Measurements from ENCODE around the gene VAMP5.
"Not testable (repeated sequence)": the region's sequence is repeated elsewhere in the genome, so short reads cannot be mapped to it uniquely, and the experiment has no call there.

Gene VAMP5

GRCh38 chr2:85611217-85611704 lies 27.0 kb downstream of the VAMP5 start:
- Histone ChIP-seq H3K36me3 (ENCODE audit: control insufficient read depth, insufficient read depth, low read length) (no peaks in the 10 kb centered on the region), H3K4me2 (ENCODE audit: low read length) (peak overlapping the region; percentile 68), H3K27ac (peak overlapping the region; percentile 81), H3K9me3 (ENCODE audit: control insufficient read depth, low read length) (no peaks in the 10 kb centered on the region), H3K27me3 (ENCODE audit: control insufficient read depth, insufficient read depth, low read length) (no peaks in the 10 kb centered on the region), H3K9ac (peak overlapping the region; percentile 32), H3K4me3 (ENCODE audit: low read depth, low read length) (peak overlapping the region; percentile 70), H3K79me2 (peaks cover 5% of the 10 kb centered on the region), H2AFZ (peak overlapping the region; percentile 88), H3K4me1 (peaks cover 6% of the 10 kb centered on the region)
- TF ChIP-seq CTCF (IDR thresholded peaks at IDR 0.05) = no peak

GRCh38 chr2:85611705-85612587 lies 27.7 kb downstream of the VAMP5 start, which contains the start of gene C2orf68:
Gene C2orf68 (minus strand): TSS chr2:85612066. CDS start chr2:85611984, 82 bp downstream.
- Histone ChIP-seq H3K4me1 (peaks cover 6% of the 10 kb centered on the region), H2AFZ (peak within 1 kb of the TSS; percentile 88)

GRCh38 chr2:85613717-85614515 lies 29.7 kb downstream of the VAMP5 start:
- Histone ChIP-seq H3K27ac (no peak overlapping the region), H3K9ac (no peak overlapping the region), H3K4me3 (ENCODE audit: low read depth, low read length) (no peak overlapping the region), H3K27me3 (ENCODE audit: control insufficient read depth, insufficient read depth, low read length) (no peaks in the 10 kb centered on the region), H3K4me2 (ENCODE audit: low read length) (no peak overlapping the region), H3K36me3 (ENCODE audit: control insufficient read depth, insufficient read depth, low read length) (no peaks in the 10 kb centered on the region), H3K9me3 (ENCODE audit: control insufficient read depth, low read length) (no peaks in the 10 kb centered on the region), H3K79me2 (peaks cover 5% of the 10 kb centered on the region), H2AFZ (no peak overlapping the region), H3K4me1 (peaks cover 6% of the 10 kb centered on the region)
- TF ChIP-seq CTCF (IDR thresholded peaks at IDR 0.05) = no peak

More at GRCh38 chr2:85611705-85612587, 27.7 kb downstream of the VAMP5 start, which contains the start of gene C2orf68:
- peak within 1 kb of the TSS; percentile 81 for H3K27ac ChIP-seq
- H3K36me3 ChIP-seq (ENCODE audit: control insufficient read depth, insufficient read depth, low read length) = no peaks in the 10 kb centered on the region
- peak within 1 kb of the TSS; percentile 68 for H3K4me2 ChIP-seq (ENCODE audit: low read length)
- peak within 1 kb of the TSS; percentile 32 for H3K9ac ChIP-seq
- peaks cover 5% of the 10 kb centered on the region for H3K79me2 ChIP-seq
- H3K9me3 ChIP-seq (ENCODE audit: control insufficient read depth, low read length) = no peaks in the 10 kb centered on the region
- peak within 1 kb of the TSS; percentile 70 for H3K4me3 ChIP-seq (ENCODE audit: low read depth, low read length)
- TF ChIP-seq CTCF (IDR thresholded peaks at IDR 0.05) = no peak
- H3K27me3 ChIP-seq (ENCODE audit: control insufficient read depth, insufficient read depth, low read length) = no peaks in the 10 kb centered on the region

GRCh38 chr2:85614757-85615156 lies 30.5 kb downstream of the VAMP5 start:
- H3K27me3 ChIP-seq (ENCODE audit: control insufficient read depth, insufficient read depth, low read length); H2AFZ ChIP-seq; H3K9ac ChIP-seq; H3K9me3 ChIP-seq (ENCODE audit: control insufficient read depth, low read length); H3K4me2 ChIP-seq (ENCODE audit: low read length); H3K27ac ChIP-seq; H3K36me3 ChIP-seq (ENCODE audit: control insufficient read depth, insufficient read depth, low read length); H3K79me2 ChIP-seq; H3K4me1 ChIP-seq; H3K4me3 ChIP-seq (ENCODE audit: low read depth, low read length): not testable (repeated sequence)

- no peaks in the 10 kb centered on the region for H3K9me3 ChIP-seq (ENCODE audit: control insufficient read depth, low read length)
- no peak overlapping the region for H3K9ac ChIP-seq
- peaks cover 5% of the 10 kb centered on the region for H3K79me2 ChIP-seq
- no peaks in the 10 kb centered on the region for H3K27me3 ChIP-seq (ENCODE audit: control insufficient read depth, insufficient read depth, low read length)
- H3K4me1 ChIP-seq = peaks cover 6% of the 10 kb centered on the region
- no peak overlapping the region for H3K4me2 ChIP-seq (ENCODE audit: low read length)
- H3K4me3 ChIP-seq (ENCODE audit: low read depth, low read length) = no peak overlapping the region
- H3K36me3 ChIP-seq (ENCODE audit: control insufficient read depth, insufficient read depth, low read length) = no peaks in the 10 kb centered on the region
- peak overlapping the region; percentile 98 for H2AFZ ChIP-seq
- no peak for TF ChIP-seq CTCF (IDR thresholded peaks at IDR 0.05)
- H3K27ac ChIP-seq = no peak overlapping the region
Observed at GRCh38 chr2:85615413-85615728, 31.1 kb downstream of the VAMP5 start.

- H3K9ac ChIP-seq; H3K4me1 ChIP-seq; H3K4me3 ChIP-seq (ENCODE audit: low read depth, low read length): not testable (repeated sequence)
Observed at GRCh38 chr2:85617723-85618122, 33.5 kb downstream of the VAMP5 start.

More at GRCh38 chr2:85617723-85618122, 33.5 kb downstream of the VAMP5 start:
- not testable (repeated sequence) for H3K9me3 ChIP-seq (ENCODE audit: control insufficient read depth, low read length); H3K4me2 ChIP-seq (ENCODE audit: low read length); H3K27me3 ChIP-seq (ENCODE audit: control insufficient read depth, insufficient read depth, low read length); H3K27ac ChIP-seq; H3K79me2 ChIP-seq; H2AFZ ChIP-seq; H3K36me3 ChIP-seq (ENCODE audit: control insufficient read depth, insufficient read depth, low read length)
